ENCODE data around the gene CCDC69. TPM values are rescaled to one million over a fixed set of nuclear protein-coding genes. Genes with fewer than 3 reads are reported as not detected.
"Not testable (repeated sequence)": the region's sequence is repeated elsewhere in the genome, so short reads cannot be mapped to it uniquely, and the experiment has no call there.

The CCDC69 gene
- total RNA-seq, 2 experiments from 2014 or later, result 24.6 to 27.6 TPM

DNA sequence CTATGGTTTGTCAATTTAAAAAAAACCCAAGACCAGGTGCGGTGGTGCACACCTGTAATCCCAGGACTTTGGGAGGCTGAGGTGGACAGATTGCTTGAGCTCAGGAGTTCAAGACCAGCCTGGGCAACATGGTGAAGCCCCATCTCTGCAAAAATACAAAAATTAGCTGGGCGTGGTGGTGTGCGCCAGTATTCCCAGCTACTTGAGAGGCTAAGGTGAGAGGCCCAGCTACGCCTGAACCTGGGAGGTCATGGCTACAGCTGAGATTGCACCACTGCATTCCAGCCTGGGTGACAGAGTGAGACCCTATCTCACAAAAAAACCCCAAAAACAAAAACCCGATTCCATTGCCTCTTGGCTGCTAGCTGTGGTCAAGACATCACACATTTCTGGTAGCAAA lies 31.1 kb upstream of the CCDC69 start:
- ChIA-PET CTCF (interaction anchor here (0.6 to 1.4 kb wide), 3 partner anchors 35 to 63 kb away, joined by 3 to 5 read pairs (median 4); no protein-coding TSS in a partner anchor), POLR2A (interaction anchor here (1.4 kb wide), 1 partner anchor 41 kb away, joined by 3 read pairs; no protein-coding TSS in a partner anchor)
- intact Hi-C loops (cut with micrococcal nuclease), result loop anchor here (5.0 to 10.0 kb wide), 2 partner anchors 470 to 898 kb away; partner anchors contain the start of gene TCOF1
- peaks cover 47% of the 10 kb centered on the region for H3K4me1 Mint-ChIP-seq (ENCODE audit: low read depth)
- not testable (repeated sequence) for H3K27me3 Mint-ChIP-seq, H3K4me3 Mint-ChIP-seq, H3K9me3 Mint-ChIP-seq, H3K36me3 Mint-ChIP-seq, H3K27ac Mint-ChIP-seq
- DNase-seq, result peak; percentile 3

DNA sequence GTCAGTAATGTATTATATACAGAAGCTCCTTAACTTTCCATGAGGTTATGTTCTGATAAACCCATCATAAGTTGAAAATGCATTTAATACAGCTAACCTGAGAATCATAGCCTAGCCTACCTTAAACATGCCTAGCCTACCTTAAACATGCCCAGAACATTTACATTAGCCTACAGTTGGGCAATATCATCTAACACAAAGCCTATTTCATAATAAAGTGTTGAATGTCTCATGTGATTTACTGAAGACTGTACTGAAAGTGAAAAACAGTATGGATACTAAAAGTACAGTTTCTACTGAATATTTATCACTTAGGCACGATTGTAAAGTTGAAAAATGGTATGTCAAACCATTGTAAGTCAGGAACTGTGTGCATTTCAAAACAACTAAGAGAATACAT lies 30.7 kb upstream of the CCDC69 start:
- Mint-ChIP-seq H3K27me3 (no peaks in the 10 kb centered on the region), H3K27ac (no peak overlapping the region), H3K4me3 (no peak overlapping the region), H3K4me1 (ENCODE audit: low read depth) (peaks cover 47% of the 10 kb centered on the region), H3K36me3 (no peaks in the 10 kb centered on the region), H3K9me3 (no peaks in the 10 kb centered on the region)
- intact Hi-C loops (cut with micrococcal nuclease), result loop anchor here (5.0 to 10.0 kb wide), 2 partner anchors 470 to 897 kb away; partner anchors contain the start of gene TCOF1
- DNase-seq, result no peak
- ChIA-PET POLR2A (interaction anchor here (1.4 to 3.0 kb wide), 2 partner anchors 31 to 40 kb away, joined by 3 to 17 read pairs; partner anchors contain the start of gene CCDC69), CTCF (interaction anchor here (0.6 to 1.4 kb wide), 4 partner anchors 9 to 63 kb away, joined by 3 to 5 read pairs (median 4); no protein-coding TSS in a partner anchor)

- Mint-ChIP-seq H3K9me3 (no peaks in the 10 kb centered on the region), H3K27ac (peak overlapping the region; percentile 43), H3K4me1 (ENCODE audit: low read depth) (peaks cover 45% of the 10 kb centered on the region), H3K27me3 (no peaks in the 10 kb centered on the region), H3K4me3 (peak overlapping the region; percentile 84), H3K36me3 (no peaks in the 10 kb centered on the region)
- intact Hi-C loops (cut with micrococcal nuclease), result loop anchor here (1.0 to 10.0 kb wide), 5 partner anchors 11 to 896 kb away; partner anchors contain the start of genes TCOF1 and TNIP1
- ChIA-PET POLR2A (interaction anchor here (1.3 to 3.0 kb wide), 3 partner anchors 30 to 42 kb away, joined by 3 to 17 read pairs (median 4); partner anchors contain the start of gene CCDC69), CTCF (interaction anchor here (1.0 to 1.5 kb wide), 3 partner anchors 10 to 63 kb away, joined by 4 to 10 read pairs (median 9); partner anchors contain the start of gene CCDC69)
- DNase-seq, result peak; percentile 9
Measured at GRCh38 chr5:151253605-151253950, 29.7 kb upstream of the CCDC69 start.

DNA sequence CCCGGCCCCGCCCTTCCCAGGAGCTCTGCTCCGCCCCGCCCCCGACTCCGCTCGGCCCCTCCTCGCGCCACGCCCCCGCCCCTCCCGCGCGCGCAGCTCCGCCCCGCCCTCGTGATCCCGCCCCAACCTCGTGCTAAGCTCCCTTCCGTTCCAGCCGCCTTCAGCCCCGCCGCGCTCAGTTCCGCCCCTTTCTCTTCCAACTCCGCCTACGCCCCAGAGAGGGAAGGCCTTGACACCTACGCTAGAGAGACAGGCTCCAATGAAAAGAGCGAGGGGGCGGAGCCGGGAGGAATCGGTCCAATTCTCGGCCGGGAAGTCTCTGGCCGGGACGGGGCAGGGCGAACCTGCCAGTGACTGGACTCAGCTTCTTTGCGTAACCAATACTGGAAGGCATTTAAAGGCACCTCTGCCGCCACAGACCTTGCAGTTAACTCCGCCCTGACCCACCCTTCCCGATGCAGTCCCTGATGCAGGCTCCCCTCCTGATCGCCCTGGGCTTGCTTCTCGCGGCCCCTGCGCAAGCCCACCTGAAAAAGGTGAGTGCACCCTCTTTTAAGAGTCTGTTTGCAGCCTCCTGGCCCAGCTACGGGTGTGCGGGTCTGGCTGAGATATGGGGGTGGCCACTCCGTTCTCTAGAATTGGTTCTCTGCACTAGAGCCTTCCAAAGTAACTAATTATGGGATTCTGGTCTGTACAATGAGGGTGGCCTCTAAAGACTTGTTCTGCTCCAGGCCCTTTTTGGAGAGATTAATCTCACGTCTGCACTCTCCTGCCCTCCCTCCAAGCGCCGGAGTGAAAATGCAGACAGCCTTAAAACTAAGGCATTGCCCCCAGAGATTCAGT lies 29.1 kb upstream of the CCDC69 start, which contains the start of gene GM2A:
Gene GM2A (plus strand): TSS at position 424 of the 843 bp plus-strand sequence. CDS start 32 bp downstream, at position 456.
- intact Hi-C loops (cut with micrococcal nuclease), result loop anchor here (1.0 to 10.0 kb wide), 8 partner anchors 10 to 896 kb away; partner anchors contain the start of genes G3BP1, TCOF1 and TNIP1
- ChIA-PET POLR2A (interaction anchor here (0.7 to 3.0 kb wide), 11 partner anchors 10 to 803 kb away, joined by 3 to 17 read pairs (median 3); partner anchors contain the start of genes CCDC69, G3BP1 and RBM22), CTCF (interaction anchor here (0.6 to 1.6 kb wide), 17 partner anchors 10 to 840 kb away, joined by 3 to 10 read pairs (median 3); partner anchors contain the start of gene CCDC69)
- H3K27ac Mint-ChIP-seq, result peak within 1 kb of the TSS; percentile 94
- no peaks in the 10 kb centered on the region for H3K9me3 Mint-ChIP-seq
- peak within 1 kb of the TSS; percentile 84 for H3K4me3 Mint-ChIP-seq
- DNase-seq, result peak; percentile 99
- no peaks in the 10 kb centered on the region for H3K36me3 Mint-ChIP-seq
- H3K4me1 Mint-ChIP-seq (ENCODE audit: low read depth), result peaks cover 45% of the 10 kb centered on the region
- no peaks in the 10 kb centered on the region for H3K27me3 Mint-ChIP-seq

DNA sequence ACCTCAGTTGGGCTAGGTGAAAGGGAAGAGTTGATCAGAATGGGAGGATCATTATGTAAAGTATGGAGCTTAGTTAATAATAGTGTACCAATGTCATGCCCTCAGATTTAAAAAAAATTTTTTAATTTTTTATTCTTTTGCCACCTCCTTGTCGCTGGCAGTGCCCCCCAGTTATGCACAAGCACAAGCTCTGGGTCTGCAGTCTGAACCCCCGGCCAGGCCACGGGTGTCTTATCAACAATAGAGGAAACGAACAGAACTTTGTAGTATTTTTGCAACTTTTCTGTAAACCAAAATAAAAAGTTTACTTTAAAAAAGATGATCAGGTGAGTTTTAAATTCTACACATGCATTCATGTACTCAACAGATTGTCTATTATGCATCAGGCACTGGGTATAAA lies 27.7 kb upstream of the CCDC69 start:
- DNase-seq, result peak; percentile 8
- Mint-ChIP-seq H3K27ac (peak overlapping the region; percentile 94), H3K36me3 (no peaks in the 10 kb centered on the region), H3K9me3 (no peaks in the 10 kb centered on the region), H3K4me1 (ENCODE audit: low read depth) (peaks cover 45% of the 10 kb centered on the region), H3K4me3 (peak overlapping the region; percentile 84), H3K27me3 (no peaks in the 10 kb centered on the region)
- intact Hi-C loops (cut with micrococcal nuclease), result loop anchor here (1.0 to 10.0 kb wide), 9 partner anchors 8 to 894 kb away; partner anchors contain the start of genes CCDC69, G3BP1, TCOF1 and TNIP1
- POLR2A ChIA-PET, result interaction anchor here (0.6 to 3.0 kb wide), 6 partner anchors 28 to 520 kb away, joined by 3 to 17 read pairs (median 4); partner anchors contain the start of genes CCDC69 and G3BP1
- CTCF ChIA-PET, result interaction anchor here (1.2 to 1.6 kb wide), 3 partner anchors 10 to 101 kb away, joined by 3 to 5 read pairs (median 3); no protein-coding TSS in a partner anchor

DNA sequence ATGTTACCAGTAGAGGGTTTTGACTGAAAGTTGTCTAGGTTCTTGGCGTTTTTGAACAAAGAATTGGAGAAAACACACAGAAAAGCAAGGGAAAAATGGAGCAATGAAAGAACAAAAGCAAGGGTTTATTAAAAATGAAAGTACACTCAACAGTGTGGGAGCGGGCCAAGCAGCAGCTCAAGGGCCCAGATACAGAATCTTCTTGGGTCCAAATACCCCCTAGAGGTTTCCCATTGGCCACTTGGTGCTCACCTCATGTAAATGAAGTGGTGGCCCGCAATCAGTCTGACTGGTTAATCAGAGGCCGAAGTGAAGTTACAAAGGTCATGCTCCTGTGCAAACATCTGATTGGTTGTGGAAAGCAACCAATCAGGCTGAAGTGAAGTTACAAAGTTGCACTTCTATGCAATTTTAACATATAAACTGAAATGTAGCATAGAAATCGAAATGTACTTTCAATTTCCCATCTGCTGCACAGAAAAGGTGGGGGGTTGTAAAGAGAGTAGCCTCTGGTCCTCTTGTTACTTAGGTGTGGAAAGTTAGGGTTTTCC lies 27.2 kb upstream of the CCDC69 start:
- H3K27ac Mint-ChIP-seq, result peak overlapping the region; percentile 94
- peak; percentile 84 for DNase-seq
- ChIA-PET POLR2A (interaction anchor here (0.6 to 1.9 kb wide), 2 partner anchors 37 to 39 kb away, joined by 3 to 7 read pairs; no protein-coding TSS in a partner anchor), CTCF (interaction anchor here (1.2 kb wide), 2 partner anchors 11 to 125 kb away, joined by 3 read pairs; no protein-coding TSS in a partner anchor)
- H3K4me1 Mint-ChIP-seq (ENCODE audit: low read depth), result peaks cover 45% of the 10 kb centered on the region
- intact Hi-C loops (cut with micrococcal nuclease), result loop anchor here (1.0 to 10.0 kb wide), 5 partner anchors 27 to 894 kb away; partner anchors contain the start of genes CCDC69 and TCOF1
- H3K9me3 Mint-ChIP-seq, result no peaks in the 10 kb centered on the region
- H3K36me3 Mint-ChIP-seq, result no peaks in the 10 kb centered on the region
- no peaks in the 10 kb centered on the region for H3K27me3 Mint-ChIP-seq
- H3K4me3 Mint-ChIP-seq, result peak overlapping the region; percentile 75

- peak overlapping the region; percentile 94 for H3K27ac Mint-ChIP-seq
- H3K27me3 Mint-ChIP-seq, result no peaks in the 10 kb centered on the region
- intact Hi-C loops (cut with micrococcal nuclease), result loop anchor here (5.0 to 10.0 kb wide), 2 partner anchors 466 to 893 kb away; partner anchors contain the start of gene TCOF1
- no peak for DNase-seq
- CTCF ChIA-PET, result interaction anchor here (1.1 to 1.2 kb wide), 3 partner anchors 10 to 124 kb away, joined by 3 to 4 read pairs (median 3); no protein-coding TSS in a partner anchor
- POLR2A ChIA-PET, result interaction anchor here (1.9 kb wide), 1 partner anchor 36 kb away, joined by 7 read pairs; no protein-coding TSS in a partner anchor
- H3K4me3 Mint-ChIP-seq, result peak overlapping the region; percentile 75
- no peaks in the 10 kb centered on the region for H3K9me3 Mint-ChIP-seq
- peaks cover 45% of the 10 kb centered on the region for H3K4me1 Mint-ChIP-seq (ENCODE audit: low read depth)
- no peaks in the 10 kb centered on the region for H3K36me3 Mint-ChIP-seq
Measured at GRCh38 chr5:151250346-151251000, 26.6 kb upstream of the CCDC69 start.

GRCh38 chr5:151249281-151249680 lies 25.4 kb upstream of the CCDC69 start:
- H3K9me3 Mint-ChIP-seq, result no peaks in the 10 kb centered on the region
- no peak for DNase-seq
- H3K27me3 Mint-ChIP-seq, result no peaks in the 10 kb centered on the region
- no peak overlapping the region for H3K4me3 Mint-ChIP-seq
- intact Hi-C loops (cut with micrococcal nuclease), result no loop called here
- ChIA-PET CTCF (interaction anchor here (0.6 kb wide), 1 partner anchor 493 kb away, joined by 3 read pairs; no protein-coding TSS in a partner anchor), POLR2A (no interaction called here)
- H3K36me3 Mint-ChIP-seq, result peaks cover 3% of the 10 kb centered on the region
- peaks cover 41% of the 10 kb centered on the region for H3K4me1 Mint-ChIP-seq (ENCODE audit: low read depth)
- H3K27ac Mint-ChIP-seq, result no peak overlapping the region

- no peak for DNase-seq
- H3K4me3 Mint-ChIP-seq, result no peak overlapping the region
- peaks cover 41% of the 10 kb centered on the region for H3K4me1 Mint-ChIP-seq (ENCODE audit: low read depth)
- CTCF ChIA-PET, result interaction anchor here (0.6 kb wide), 1 partner anchor 494 kb away, joined by 3 read pairs; no protein-coding TSS in a partner anchor
- no peaks in the 10 kb centered on the region for H3K9me3 Mint-ChIP-seq
- H3K27me3 Mint-ChIP-seq, result no peaks in the 10 kb centered on the region
- no peak overlapping the region for H3K27ac Mint-ChIP-seq
- intact Hi-C loops (cut with micrococcal nuclease), result no loop called here
- H3K36me3 Mint-ChIP-seq, result peaks cover 3% of the 10 kb centered on the region
- POLR2A ChIA-PET, result no interaction called here
Measured at GRCh38 chr5:151248651-151249050, 24.8 kb upstream of the CCDC69 start.

DNA sequence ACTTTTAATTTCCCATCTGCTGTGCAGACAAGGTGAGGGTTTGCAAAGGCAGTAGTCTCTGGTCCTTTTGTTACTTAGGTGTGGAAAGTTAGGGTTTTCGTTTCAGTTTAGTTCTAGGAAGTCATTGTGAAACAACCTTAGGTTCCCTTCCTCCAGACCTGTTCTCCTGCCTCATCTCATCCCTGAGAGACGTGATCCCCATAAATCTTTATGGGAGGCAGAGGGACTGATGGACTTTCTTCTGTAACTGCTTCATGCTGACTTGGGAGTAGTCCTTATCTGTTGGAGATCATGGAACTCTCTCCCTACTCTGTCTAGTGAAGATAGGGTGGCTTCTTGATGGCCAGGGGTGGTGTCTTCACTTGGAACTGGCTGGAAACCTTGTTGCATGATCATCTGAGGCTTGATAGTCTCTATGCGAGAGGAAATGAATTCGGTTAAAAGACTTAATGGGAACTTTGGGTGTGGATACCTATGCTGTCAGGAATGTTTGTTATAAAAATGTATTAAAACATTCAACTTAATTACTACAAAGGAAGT lies 21.9 kb upstream of the CCDC69 start:
- ChIA-PET CTCF (no interaction called here), POLR2A (no interaction called here)
- Mint-ChIP-seq H3K27me3 (no peaks in the 10 kb centered on the region), H3K4me1 (ENCODE audit: low read depth) (peaks cover 37% of the 10 kb centered on the region), H3K27ac (no peak overlapping the region), H3K9me3 (no peaks in the 10 kb centered on the region), H3K36me3 (peaks cover 3% of the 10 kb centered on the region), H3K4me3 (no peak overlapping the region)
- intact Hi-C loops (cut with micrococcal nuclease), result no loop called here
- DNase-seq, result no peak

DNA sequence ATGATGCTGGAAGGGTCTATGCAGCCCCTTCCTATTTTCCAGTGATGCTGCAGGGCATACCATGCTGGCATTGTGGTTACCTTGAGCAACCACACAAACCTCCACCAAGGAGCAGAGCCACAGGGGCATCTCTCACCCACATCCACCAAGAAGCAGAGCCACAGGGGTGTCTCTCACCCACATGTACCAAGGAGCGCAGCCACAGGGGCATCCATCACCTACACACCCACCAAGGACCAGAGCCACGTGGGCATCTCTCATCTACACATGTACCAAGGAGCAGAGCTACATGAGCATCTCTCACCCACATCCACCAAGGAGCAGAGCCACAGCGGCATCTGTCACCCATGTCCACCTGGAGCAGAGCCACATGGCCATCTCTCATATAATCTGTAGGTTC lies 20.3 kb upstream of the CCDC69 start:
- Mint-ChIP-seq H3K9me3 (no peaks in the 10 kb centered on the region), H3K4me1 (ENCODE audit: low read depth) (peaks cover 30% of the 10 kb centered on the region), H3K36me3 (peaks cover 3% of the 10 kb centered on the region), H3K4me3 (no peak overlapping the region), H3K27ac (peak overlapping the region; percentile 28), H3K27me3 (no peaks in the 10 kb centered on the region)
- intact Hi-C loops (cut with micrococcal nuclease), result no loop called here
- no peak for DNase-seq
- POLR2A ChIA-PET, result no interaction called here
- CTCF ChIA-PET, result no interaction called here
